Measurements from ENCODE around the gene MAP1B. TPM values are rescaled to one million over a fixed set of nuclear protein-coding genes. Genes with fewer than 3 reads are reported as not detected.

Gene MAP1B
- total and polyA plus RNA-seq, 2 of the 4 experiments (the other 2 are of a cell fraction): 41.1 to 183 TPM

DNA sequence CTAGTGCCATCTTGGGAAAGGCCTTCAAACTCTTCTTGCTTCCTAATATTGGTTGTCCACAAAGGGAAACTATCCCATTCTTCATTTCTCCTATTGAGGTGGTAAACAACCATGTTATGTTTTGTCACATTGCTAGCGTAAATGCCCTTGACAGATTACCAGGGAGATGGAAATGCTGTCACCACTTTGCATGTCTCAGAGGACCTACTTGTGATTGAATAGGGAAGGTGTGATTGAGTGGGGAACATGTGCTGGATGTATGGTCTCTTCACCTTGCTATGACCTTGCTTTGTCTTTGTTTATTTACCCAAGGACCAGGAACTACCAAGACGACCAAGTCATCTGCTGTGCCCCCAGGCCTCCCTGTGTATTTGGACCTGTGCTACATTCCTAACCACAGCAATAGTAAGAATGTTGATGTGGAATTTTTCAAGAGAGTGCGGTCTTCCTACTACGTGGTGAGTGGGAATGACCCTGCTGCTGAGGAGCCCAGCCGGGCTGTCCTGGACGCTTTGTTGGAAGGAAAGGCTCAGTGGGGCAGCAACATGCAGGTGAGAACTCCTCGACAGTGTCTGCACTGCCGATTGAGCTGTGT is 96.1 kb downstream of the MAP1B start:
- WGBS, 2 experiments (ENCODE audit: extremely low coverage in 2 of 2, insufficient read length in 1 of 2): 100% methylated on average over 3 of the region's 8 CpGs; no CpG with 5 or more reads in 1 of the 2 experiments
- H3K27me3 ChIP-seq (ENCODE audit: control insufficient read depth, insufficient read depth, low read length): no peaks in the 10 kb centered on the region
- no peak overlapping the region for H3K4me3 ChIP-seq (ENCODE audit: insufficient read depth, low read depth, low read length)
- ChIA-PET CTCF (no interaction called here), POLR2A (ENCODE audit: unreplicated experiment) (no interaction called here)
- no TSS peak for BruUV-seq (replicated peaks)
- H3K9me1 ChIP-seq (ENCODE audit: insufficient read depth, low read length): peaks cover 23% of the 10 kb centered on the region
- peak overlapping the region; percentile 3; the same call in 1 of the 2 replicates for H2BK120ac ChIP-seq (ENCODE audit: low read depth, low read length)
- peak overlapping the region; percentile 25 for H2AK9ac ChIP-seq (replicated peaks; ENCODE audit: low read depth, low read length, poor library complexity)
- no peak for TF ChIP-seq BHLHE40 (IDR thresholded peaks at IDR 0.05; ENCODE audit: low read depth, low read length)
- H3K14ac ChIP-seq (replicated peaks; ENCODE audit: low read depth, low read length): peak overlapping the region; percentile 44; the same call in 1 of the 2 replicates
- H3K18ac ChIP-seq (ENCODE audit: low read depth, low read length): no peak overlapping the region
- DNase-seq (peak; percentile 30), ATAC-seq (ENCODE audit: low read depth) (no peak)
- dilution Hi-C loops (cut with HindIII; ENCODE audit: low sequenced_read_pairs, unreplicated experiment) (no loop called here), in situ Hi-C loops (cut with MboI; ENCODE audit: low sequenced_read_pairs) (no loop called here), intact Hi-C loops (cut with micrococcal nuclease) (no loop called here)
- 0 out of 2 replicates have a peak overlapping the region, but pooled peaks have one; percentile 1 for H2AK5ac ChIP-seq (ENCODE audit: low read depth, low read length)
- peak overlapping the region; percentile 60; the same call in 1 of the 2 replicates for H2BK20ac ChIP-seq (ENCODE audit: low read depth, low read length)
- no peak overlapping the region for H2BK15ac ChIP-seq (ENCODE audit: low read depth, low read length)
- 0 out of 2 replicates have a peak, but pooled peaks cover 6% of the 10 kb centered on the region for H4K20me1 ChIP-seq (ENCODE audit: insufficient read depth, low read length)
- H3K9ac ChIP-seq (ENCODE audit: low read depth, low read length): no peak overlapping the region
- peaks cover 26 to 74% of the 10 kb centered on the region in 2 experiments for H3K79me1 ChIP-seq (ENCODE audit: low read depth in 1 of 2, low read length in 2 of 2)
- peak overlapping the region in 1 of 2 experiments; percentile 60; a peak in 2 of 4 replicates for H4K8ac ChIP-seq (ENCODE audit: low read depth in 2 of 2, low read length in 2 of 2)
- no peak overlapping the region for H2AFZ ChIP-seq (replicated peaks; ENCODE audit: low read length, poor library complexity)
- H3K4ac ChIP-seq (ENCODE audit: low read depth, low read length): peak overlapping the region; percentile 55; the same call in 1 of the 2 replicates
- peaks cover 5% of the 10 kb centered on the region; the same call in 1 of the 2 replicates for H3K4me1 ChIP-seq (ENCODE audit: control insufficient read depth, insufficient read depth, low read length)
- H3K9me3 ChIP-seq (ENCODE audit: control insufficient read depth, insufficient read depth, low read length): no peaks in the 10 kb centered on the region
- H3K4me2 ChIP-seq (ENCODE audit: low read depth, low read length): no peak overlapping the region
- no peak overlapping the region for H4K5ac ChIP-seq (ENCODE audit: low read depth, low read length)
- peaks cover 46% of the 10 kb centered on the region for H3K36me3 ChIP-seq (ENCODE audit: control insufficient read depth, insufficient read depth, low read length)
- peak overlapping the region; percentile 27; the same call in 1 of the 2 replicates for H4K91ac ChIP-seq (ENCODE audit: insufficient read depth, low read depth, low read length)
- H3K23ac ChIP-seq (ENCODE audit: low read depth, low read length): peak overlapping the region; percentile 33
- peak overlapping the region; percentile 29 for H2BK5ac ChIP-seq (ENCODE audit: low read depth, low read length, poor library complexity, severe bottlenecking)
- no peak overlapping the region for H3K27ac ChIP-seq (ENCODE audit: insufficient read depth, low read length)
- no peak overlapping the region for H3K56ac ChIP-seq (ENCODE audit: extremely low read depth, insufficient read depth, low read length)
